HG02943 (cell line): ENCODE measurements around the gene ARPC5.
A peak's percentile ranks its signal among the peaks of the same experiment; 100 is the strongest.
"Not testable (repeated sequence)": the region's sequence is repeated elsewhere in the genome, so short reads cannot be mapped to it uniquely, and the experiment has no call there.

Experiments
- ATAC-seq: cut with Tn5 transposase; IDR thresholded peaks from one replicate; pipeline ENCODE4 v1.9.1; 2021; ENCODE audit warnings: mild to moderate bottlenecking, low read depth, moderate library complexity; ENCODE audit not compliant: unreplicated experiment

The ARPC5 gene

DNA sequence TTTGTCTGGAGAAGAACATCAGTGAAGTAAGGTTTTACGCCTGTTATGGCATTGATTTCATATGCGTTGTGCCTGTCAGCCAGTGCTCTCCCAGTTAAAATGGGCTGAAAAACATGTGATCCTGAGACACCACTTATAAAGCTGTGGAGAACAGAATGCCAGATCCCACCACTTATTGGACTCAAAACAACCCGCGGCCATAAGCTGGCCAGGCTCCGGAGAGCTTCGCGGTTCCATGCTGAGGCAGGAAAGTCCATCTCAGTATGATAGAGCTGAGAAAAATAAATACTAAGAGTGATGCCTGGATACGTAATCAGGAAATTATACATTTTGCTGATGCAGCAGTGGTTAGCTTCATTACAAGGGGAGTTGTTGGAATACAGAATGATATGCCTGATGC is 12.5 kb upstream of the ARPC5 start:
- ATAC-seq, result no peak

- ATAC-seq, result no peak
Measured at GRCh38 chr1:183646776-183647175, 11.2 kb upstream of the ARPC5 start.

DNA sequence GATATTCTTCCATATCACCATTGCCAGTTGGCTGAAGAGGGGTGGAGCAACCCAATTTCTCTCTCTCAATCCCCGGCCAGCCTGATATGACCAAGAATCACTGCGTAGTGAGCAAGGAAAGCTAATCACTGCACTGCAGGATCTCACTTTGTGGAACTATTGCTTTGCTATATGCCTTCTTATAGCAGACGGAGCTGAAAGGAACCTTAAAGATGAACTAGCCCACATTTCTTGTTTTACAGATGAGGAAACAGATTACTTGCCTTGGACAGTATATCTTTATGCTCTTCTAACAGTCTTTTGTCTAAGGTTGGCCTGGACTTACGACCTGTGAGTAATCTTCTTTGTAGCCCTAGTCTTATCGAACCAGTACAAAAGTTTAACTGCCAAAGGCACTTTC is 9.9 kb upstream of the ARPC5 start:
- no peak for ATAC-seq

DNA sequence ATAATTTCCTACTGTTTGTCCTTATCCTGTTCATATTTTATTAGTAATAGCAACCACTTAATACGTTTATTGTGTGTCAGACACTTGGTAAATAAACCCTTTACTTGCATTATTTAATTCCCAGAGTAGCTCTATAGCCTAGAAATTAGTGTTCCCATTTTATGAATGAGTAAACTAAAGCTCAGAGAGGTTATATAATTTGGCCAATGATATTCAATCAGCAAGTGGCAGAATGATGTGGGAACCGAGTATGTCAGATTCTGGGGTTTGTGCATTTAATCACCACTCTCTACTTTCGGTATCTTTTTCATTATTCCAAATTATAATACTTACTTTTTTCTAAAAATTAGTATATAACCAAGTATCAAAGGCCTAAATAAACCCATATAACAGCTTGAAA is 6.6 kb upstream of the ARPC5 start:
- no peak for ATAC-seq

DNA sequence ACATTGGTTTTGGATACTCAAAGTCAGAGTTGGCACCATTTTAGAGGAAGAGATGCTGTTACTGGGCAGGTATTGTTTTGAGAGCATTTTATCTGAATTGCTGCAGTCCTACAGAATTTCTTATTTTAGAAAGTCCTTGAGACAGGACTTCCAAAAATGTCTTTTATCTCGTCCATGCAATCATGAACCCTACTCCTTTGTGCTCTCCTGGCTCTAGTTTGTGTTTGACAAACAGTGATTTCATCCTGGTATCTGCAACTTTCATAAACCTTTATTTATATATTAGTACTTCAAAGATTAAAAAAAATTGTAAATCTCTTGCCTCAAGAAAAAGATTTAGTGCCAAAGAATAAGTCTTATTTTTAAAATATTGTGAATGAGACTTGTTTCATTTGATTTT is 4.6 kb upstream of the ARPC5 start:
- no peak for ATAC-seq

DNA sequence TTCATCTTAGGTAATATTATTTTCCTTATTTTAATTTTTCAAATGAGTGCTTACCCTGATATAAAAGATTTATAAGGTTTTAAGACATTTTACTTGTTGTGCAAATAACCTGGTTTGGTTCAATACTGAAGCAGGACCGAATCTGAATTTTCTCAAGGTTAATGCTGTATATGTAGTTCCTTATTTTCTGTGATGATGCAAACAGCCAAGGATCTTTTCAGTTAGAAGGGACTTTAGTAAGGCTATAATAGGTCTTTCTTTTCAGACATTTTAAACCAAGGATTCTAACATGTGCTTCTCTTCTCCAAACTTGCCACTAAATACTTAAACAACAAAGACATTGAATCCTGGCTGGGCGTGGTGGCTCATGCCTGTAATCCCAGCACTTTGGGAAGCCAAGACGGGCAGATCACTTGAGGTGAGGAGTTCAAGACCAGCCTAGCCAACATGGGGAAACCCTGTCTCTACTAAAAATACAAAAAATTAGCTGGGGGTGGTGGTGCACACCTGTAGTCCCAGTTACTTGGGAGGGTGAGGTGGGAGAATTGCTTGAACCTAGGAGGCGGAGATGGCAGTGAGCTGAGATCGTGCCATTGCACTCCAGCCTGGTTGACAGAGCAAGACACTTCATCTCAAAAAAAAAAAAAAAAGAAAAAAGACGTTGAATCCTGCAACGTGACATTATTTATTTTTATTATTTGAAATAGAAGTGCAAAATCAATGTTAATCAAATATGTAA is 3.2 kb upstream of the ARPC5 start:
- ATAC-seq, result no peak

DNA sequence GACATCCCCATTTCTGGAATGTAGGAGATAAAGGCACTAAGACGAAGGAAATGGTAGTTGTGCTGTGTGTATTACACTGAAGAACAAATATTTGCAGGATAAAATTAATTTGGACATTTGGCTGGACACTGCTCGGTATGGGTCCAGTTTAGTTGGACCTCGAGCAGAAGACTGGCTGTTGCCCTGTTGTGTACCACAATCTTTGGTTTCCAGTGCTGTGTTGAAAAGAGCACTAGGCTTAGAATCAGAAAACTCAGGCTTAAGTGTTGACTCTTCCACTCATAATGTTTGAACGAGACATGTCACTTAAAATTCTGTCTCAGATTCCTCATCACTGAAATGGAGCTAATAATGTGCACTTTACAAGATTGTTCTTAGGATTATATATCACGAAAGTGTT is 1.2 kb upstream of the ARPC5 start:
- no peak for ATAC-seq

- ATAC-seq, result no peak
Measured at GRCh38 chr1:183636334-183636682, 725 bp upstream of the ARPC5 start.

- peak; percentile 3 for ATAC-seq
Measured at GRCh38 chr1:183635099-183635605, 431 bp downstream of the ARPC5 start.

DNA sequence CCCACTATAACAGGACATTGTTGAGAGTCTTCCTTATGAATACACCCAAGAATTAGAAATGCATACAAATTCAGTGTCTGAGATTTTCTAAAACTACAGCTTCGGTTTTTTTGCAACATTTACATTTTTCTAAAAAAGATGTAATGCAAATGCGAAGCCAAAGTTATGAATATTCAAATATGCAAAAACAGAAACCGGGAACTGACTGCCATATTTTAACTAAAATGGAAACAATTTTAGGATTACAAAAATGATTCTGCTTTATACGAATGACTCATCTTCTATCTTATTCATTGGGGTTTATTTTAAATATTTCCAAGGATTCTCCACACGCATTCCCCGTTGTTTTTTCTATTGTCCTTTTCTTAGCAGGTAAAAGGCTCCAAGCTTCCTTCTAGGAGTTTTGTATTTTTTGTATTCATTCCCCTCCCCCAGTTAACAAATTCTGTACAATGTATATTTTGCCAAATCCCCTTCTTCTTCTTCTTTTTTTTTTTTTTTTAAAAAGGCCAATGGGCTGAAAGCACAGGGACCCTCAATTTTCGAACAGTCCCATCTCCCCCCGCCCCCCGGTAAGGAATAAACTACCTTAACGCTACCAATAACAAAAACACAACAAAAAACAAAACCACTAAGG is 1.0 kb downstream of the ARPC5 start:
- ATAC-seq, result no peak

DNA sequence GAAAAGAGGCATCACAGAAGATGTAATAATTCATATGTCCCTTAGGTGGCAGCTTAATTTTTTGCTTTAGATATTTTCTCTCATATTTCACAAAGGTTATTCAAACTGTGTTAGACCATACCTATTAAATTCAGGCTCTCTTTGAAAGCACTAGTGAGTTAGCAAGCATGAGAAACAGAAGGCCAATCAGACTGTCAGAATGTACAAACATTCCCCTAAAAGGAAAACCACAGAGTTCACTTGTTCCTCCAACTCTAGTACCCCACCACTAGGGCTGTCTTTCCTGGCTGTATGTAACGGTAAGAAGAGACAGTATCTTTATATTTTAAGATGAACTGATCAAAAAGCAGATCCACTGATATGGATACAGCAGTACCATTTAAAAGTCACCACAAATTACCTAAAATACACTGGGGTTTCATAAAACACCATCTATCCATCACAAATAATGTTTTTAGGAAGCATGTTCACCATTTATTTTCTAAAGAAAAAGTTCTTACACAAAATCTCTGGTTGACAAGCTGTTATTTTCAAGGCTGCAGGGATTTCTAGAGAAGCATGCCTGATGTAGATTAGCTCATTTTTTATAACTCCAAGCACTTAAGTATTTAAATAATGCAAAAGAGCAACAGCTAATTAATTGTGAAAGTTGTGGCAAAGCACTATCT is 1.8 kb downstream of the ARPC5 start:
- peak; percentile 36 for ATAC-seq

DNA sequence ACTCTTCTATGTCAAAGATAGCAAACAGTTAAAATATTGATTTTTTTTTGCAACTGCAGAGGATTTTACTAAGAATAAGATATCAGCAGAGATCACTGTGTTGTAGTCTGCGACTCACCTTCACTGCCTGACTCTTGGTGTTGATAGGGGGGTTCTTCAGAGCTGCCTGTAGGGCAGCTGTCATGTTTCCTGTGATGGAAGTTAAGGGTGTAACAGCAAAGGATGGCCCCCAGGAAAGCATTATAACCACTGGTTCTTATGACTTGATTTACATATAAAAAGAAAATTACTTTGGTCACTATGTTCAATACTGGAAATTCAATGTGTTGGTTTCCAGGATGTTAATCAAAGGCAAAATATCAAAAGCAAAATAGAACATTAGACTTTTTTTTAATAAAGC is 2.6 kb downstream of the ARPC5 start:
- ATAC-seq, result no peak

- ATAC-seq, result no peak
Measured at GRCh38 chr1:183632114-183632513, 3.5 kb downstream of the ARPC5 start.

DNA sequence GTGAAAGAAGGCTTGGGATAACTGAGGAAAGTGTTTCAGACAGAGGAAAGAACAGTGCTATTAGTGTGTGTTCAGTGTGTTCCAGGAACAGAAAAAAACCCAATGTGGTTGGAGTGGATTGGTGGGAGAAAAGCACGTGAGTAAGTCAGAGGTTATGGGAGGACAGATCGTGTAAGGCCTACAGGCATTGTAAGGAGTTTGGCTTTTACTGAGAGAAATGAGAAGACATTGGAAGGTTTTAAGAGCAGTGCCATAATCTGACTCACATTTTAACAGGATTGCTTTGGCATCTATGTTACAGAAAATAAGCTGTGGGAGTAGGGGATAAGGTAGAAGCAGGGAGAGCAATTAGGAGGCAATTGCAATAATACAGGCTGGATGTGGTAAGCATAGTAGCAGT is 4.8 kb downstream of the ARPC5 start:
- no peak for ATAC-seq

DNA sequence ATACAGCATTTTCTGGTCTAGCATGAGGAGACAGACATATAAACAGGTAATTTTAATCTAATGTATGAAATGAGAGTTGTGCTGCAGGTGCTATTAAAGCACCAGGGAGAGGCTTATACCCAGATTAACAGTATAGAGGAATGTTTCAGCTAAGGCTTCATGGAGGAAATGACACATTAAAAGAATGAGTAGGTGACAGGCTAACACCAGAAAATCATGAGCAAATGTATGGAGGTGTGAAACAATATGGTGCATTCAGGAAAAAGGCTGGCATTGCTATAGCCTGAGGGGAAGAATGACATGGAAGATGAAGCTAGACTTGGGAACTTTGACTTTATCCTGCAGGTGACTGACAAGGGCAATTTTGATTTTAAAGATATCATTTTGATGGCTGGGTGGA is 7.0 kb downstream of the ARPC5 start:
- ATAC-seq, result no peak

DNA sequence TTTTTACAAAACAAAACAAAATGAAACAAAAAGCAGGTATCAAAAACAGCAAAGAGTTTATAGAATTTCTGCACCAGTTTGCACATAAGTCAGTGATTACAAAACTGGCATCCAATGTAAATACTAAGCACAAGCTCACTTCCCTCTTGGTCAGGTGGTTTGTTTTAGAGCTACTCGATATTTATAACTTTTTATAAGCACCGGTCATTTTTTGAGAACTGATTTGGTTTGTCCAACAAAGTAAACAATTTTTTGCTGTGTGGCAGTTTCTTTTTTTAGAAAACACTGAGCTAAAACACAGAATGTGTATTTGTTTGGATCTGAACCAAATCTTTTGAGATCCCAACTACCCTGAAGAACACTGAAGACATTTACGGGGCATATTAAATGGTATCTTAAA is 9.3 kb downstream of the ARPC5 start:
- not testable (repeated sequence) for ATAC-seq

- ATAC-seq, result peak; percentile 69
Measured at GRCh38 chr1:183622884-183623785, 12.4 kb downstream of the ARPC5 start.

GRCh38 chr1:183622013-183622412 is 13.6 kb downstream of the ARPC5 start:
- ATAC-seq, result no peak

GRCh38 chr1:183620311-183620710 is 15.3 kb downstream of the ARPC5 start:
- no peak for ATAC-seq

DNA sequence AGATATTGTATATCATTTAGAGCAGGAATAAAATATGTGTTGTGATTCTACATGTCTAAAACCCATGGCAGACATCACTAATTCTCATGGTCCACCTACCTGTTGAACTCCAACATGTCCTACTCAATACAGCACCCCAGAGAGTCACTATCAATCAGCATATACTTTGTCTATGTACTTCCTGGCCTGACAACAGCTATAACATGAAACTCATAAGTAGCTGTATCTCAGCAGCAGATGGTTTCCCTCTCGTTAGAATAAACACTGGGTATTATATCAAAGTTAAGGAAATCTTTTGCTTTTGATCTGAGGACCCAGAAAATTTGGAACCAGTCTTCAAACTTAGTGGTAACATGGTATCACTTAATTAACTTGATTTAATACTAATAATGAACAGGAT is 15.8 kb downstream of the ARPC5 start:
- no peak for ATAC-seq

GRCh38 chr1:183618202-183618601 is 17.4 kb downstream of the ARPC5 start:
- ATAC-seq, result not testable (repeated sequence)
